Measurements from ENCODE around the gene MCIDAS.

MCIDAS gene

DNA sequence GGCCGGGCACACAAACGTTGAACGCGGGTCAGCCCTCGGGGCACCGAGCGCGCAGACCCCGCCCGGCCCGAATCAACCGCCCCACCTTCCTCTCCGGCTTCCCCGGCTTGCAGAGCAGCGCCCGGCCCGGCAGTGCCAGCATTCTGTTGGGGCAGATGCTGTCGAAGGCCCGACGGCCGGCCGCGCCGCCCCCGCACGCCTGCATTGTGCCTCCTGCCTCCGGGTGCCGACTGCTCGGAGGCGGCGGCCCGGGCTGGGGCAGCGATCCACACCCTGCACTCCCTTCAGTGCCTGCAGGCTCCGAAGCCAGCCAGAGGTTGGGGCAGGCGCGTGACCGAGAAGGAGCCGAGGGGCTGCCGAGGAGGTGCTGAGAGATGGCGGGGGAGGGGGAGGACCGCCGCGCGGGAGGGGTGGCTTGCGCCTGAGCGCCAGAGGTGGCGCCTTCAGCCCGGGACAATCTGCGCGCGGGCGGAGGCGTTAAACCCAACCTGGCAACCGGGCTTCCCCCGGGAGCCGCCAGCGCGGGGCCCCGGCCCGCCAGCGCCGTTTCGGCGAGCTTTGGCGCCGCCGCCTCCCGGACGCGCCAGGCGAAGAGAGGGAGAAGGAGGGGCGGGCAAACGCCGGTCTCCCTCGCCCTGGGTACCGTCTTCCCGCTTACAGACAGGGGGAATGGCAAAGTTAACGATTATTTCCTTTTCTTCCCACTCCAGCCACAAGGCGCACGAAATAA, at the start of gene MCIDAS:
TSS of gene MCIDAS (minus strand) at position 382 of the 730 bp plus-strand sequence. CDS start at position 205, 177 bp downstream.
- peak in 1 of 2 donors; percentile 42 for DNase-seq (ENCODE audit: low read depth in 2 of 2)

DNA sequence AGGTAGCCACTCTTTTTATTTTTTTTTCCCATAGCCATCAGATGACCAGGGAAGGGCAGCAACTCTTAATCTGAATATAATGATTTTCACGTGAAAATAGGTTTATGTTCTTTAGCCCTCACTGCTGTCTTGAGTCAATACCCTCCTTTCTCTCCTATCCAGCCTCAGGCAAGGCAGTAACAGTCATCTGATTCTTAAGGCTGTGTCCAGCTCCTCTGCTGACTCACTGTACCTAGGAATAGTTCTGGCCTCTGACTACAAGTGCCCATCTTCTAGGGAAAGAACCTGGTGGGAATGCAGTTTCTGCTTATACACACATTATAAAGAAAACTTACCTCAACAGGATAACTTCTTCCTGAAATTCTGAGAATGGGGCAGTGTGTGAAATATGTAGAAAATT, 49.7 kb upstream of the MCIDAS start:
- DNase-seq (ENCODE audit: low read depth in 2 of 2): no peak

DNA sequence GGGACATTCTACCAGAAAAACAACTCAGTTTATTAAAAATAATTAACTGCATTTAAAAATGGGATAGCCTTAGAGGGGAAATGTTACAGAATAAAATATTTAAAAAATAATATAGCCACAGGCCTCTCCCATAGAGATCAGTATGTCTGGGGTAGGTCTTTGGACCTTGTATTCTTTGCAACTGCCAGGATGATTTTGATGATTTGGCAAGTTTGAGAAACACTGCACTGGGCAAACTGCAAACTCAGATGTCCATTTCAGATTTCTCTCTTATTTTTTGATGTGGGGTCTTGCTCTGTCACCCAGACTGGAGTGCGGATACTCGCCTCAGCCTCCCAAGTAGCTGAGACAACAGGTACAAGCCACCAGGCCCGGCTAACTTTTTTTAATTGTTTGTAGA, 31.2 kb upstream of the MCIDAS start:
- no peak for DNase-seq (ENCODE audit: low read depth in 2 of 2)

- no peak for DNase-seq (ENCODE audit: low read depth in 2 of 2)
These were observed 27.7 kb upstream of the MCIDAS start for GRCh38 chr5:55254802-55255201.

DNA sequence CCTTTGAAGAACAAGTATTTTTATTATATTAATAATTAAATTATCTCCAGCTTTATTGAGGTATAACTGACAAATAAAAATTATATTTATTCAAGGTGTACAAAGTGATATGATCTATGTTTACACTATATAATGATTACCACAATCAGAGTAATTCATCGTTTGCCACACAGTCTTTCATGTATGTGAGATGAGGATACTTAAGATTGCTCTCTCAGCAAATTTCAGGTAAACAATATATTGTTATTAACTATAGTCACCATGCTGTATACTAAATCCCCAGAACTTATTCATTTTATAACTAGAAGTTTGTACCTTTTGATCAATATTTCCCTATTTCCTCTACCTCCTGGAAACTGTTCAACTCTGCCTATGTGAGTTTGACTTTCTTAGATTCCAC, 22.9 kb upstream of the MCIDAS start:
- no peak for DNase-seq (ENCODE audit: low read depth in 2 of 2)

- no peak for DNase-seq (ENCODE audit: low read depth in 2 of 2)
These were observed 14.6 kb upstream of the MCIDAS start for GRCh38 chr5:55241746-55242145.

- DNase-seq (ENCODE audit: low read depth in 2 of 2): no peak
These were observed 9.7 kb upstream of the MCIDAS start for GRCh38 chr5:55236800-55237199.

- no peak for DNase-seq (ENCODE audit: low read depth in 2 of 2)
These were observed 7.1 kb upstream of the MCIDAS start for GRCh38 chr5:55234121-55234700.

DNA sequence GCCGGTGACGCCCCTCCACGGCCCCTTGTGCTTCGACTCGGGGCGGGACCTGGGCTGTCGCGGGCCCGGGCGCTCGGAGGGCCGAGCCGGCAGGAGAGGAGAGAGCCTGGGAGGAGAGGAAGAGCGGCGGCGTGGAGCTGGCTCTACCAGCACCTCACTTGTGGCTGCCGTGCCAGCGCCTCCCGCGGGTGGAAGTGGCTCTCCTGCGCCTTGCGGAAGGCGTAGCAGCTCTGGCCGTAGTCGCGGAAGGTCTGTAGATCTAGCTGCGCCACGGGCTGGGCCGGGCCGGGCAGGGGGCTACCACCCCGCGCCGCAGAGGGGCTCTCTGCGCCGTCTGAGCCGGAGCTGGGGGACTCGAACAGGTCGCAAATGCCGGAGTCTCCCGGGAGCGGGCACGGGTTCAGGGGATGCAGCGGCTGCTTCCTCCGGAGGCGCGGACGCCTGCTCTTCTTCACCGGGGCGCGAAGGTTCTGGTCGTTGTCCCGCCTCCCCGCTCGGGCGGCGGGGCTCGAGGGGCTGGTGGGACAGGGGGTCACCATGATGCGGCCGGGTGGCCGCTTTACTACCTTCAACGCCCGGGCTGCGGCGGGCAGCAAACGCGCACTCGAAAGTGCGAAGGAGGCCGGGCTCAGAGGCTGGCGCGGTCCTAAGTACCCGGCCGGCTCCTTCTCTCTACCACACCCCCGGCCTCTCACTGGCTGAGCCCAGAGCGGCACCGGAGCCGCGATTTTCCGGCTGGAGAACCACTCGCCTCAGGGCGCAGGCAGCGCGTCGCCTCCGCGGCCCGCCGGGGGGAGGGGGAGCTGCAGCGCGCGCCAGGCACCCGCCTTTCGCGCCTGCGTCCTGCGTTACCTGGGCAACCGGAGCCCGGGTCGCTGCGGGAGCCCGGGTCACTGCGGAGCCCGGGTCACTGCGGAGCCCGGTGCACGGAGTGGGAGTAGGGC, 6.1 kb upstream of the MCIDAS start, which contains the start of gene CCNO:
TSS of gene CCNO (minus strand) at position 624 of the 944 bp plus-strand sequence. CDS start at position 539, 85 bp downstream.
- no peak for DNase-seq (ENCODE audit: low read depth in 2 of 2)

DNA sequence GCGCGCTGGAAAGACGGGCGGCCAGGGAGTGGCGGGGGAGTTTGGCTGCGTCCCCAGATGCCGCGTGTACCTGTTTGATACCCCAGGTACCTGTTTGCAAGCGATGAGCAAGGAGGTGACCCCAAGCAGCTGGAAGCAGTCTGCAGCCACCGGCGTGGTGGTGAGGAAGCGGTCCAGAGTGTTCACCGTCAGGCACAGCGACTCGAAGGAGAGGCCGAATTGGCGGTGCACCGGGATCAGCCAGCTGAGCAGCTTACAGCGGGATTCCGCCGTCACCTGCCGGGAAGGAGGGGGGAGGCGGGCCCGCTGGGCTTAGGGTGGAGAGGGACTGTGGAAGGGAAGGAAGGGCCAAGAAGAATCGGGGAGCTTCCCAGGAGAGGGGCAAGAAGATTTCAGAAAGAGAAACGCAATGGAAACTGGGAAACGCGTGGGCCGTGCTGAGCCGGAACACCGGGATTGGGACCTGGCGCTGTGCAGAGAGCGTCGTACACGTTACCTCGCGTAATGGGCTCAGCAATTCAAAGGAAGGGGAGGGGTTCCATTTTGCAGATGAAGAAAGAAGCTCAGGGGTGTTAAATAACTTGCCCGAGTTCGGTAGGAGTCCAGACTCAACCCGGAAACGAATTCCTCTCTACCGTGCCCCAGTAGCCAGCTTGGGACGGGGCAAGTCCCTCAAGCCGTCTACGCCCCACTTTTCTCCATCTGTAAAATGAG, 5.3 kb upstream of the MCIDAS start:
- no peak for DNase-seq (ENCODE audit: low read depth in 2 of 2)

GRCh38 chr5:55231919-55232270, 4.8 kb upstream of the MCIDAS start:
- no peak for DNase-seq (ENCODE audit: low read depth in 2 of 2)

GRCh38 chr5:55231029-55231918, 4.2 kb upstream of the MCIDAS start:
- DNase-seq (ENCODE audit: low read depth in 2 of 2): no peak

GRCh38 chr5:55230086-55230629, 3.0 kb upstream of the MCIDAS start:
- no peak for DNase-seq (ENCODE audit: low read depth in 2 of 2)

- no peak for DNase-seq (ENCODE audit: low read depth in 2 of 2)
These were observed 732 bp upstream of the MCIDAS start for GRCh38 chr5:55227664-55228430.

GRCh38 chr5:55226027-55226933, 835 bp downstream of the MCIDAS start:
- DNase-seq (ENCODE audit: low read depth in 2 of 2): no peak

- DNase-seq (ENCODE audit: low read depth in 2 of 2): no peak
These were observed 1.8 kb downstream of the MCIDAS start for GRCh38 chr5:55225346-55225745.

- no peak for DNase-seq (ENCODE audit: low read depth in 2 of 2)
These were observed 3.3 kb downstream of the MCIDAS start for GRCh38 chr5:55223812-55224240.

DNA sequence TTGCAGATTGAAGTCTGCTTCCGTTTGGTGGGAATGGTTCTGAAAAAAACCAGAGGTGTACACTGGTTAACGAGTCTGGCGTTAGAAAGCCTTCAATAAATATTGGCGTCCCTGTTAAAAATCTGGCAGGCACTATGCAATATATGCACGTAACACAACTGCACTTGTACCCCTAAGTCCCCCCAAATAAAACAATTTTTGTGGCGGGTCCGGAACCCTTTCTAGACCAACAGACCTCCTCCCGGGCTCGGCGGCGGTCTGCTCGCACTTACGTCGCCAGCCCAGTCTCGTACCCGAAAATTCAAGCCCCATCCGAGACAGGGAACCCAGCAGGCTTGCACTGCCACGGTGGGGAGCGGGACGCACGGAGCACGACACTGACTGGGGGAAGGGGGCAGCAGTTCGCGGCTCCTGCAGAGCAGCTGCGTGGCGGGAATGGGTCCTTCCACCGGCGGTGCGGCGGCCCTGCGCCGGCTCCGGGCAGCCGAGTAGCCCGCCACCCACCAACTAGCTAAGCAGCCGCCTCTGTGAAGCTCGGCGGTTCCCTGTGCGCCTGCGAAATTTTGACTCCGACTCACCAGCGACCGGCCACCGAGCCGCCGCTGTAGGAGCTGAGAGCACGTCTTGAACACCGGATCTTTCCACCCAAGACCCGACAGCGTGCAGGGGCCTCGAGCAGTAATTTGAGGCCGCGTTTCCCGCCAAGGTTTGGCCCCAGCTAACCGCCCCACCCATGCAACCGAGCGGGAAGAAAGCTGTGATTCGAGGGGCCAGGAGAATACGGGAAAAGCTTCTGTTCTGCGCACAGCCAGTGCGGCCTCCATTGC, 3.9 kb downstream of the MCIDAS start:
- no peak for DNase-seq (ENCODE audit: low read depth in 2 of 2)
